K562 (cell line): ENCODE measurements around the gene NUDT6. TPM values are rescaled to one million over a fixed set of nuclear protein-coding genes. Genes with fewer than 3 reads are reported as not detected.

Source experiments
- ATAC-seq: fragments of 200-7000 bp; cut with Tn5 transposase; 3 replicates; pipeline ENCODE4 v1.9.1; 2020; ENCODE audit warnings: moderate library complexity
- BruUV-seq: library from RNA; stranded (reverse); fragments of 400-500 nt; replicated peaks from 2 replicates; lab custom pipeline; 2021; lab: Mats Ljungman, UMichigan
- CTCF ChIA-PET: fragments of 300-600 bp; formaldehyde crosslinking; extraction: SDS; loops from one replicate; lab custom pipeline; 2021; ENCODE audit warnings: low intra/inter-chr PET ratio; lab: Yijun Ruan, JAX
- POLR2A ChIA-PET: fragments of 300-600, 350-650 bp; sonication (Branson Sonifier 250); formaldehyde crosslinking; extraction: SDS; loops from one replicate; lab custom pipeline; 2021; ENCODE audit warnings: antibody characterized with exemption, inconsistent platforms; lab: Yijun Ruan, JAX
- DNase-seq, 4 experiments: peaks; one replicate each; pipeline versions ENCODE4 v3.0.0 to v3.0.0-alpha.2; 2011 to 2018; ENCODE audit warnings: low spot score in 3 of 4, mixed read lengths in 3 of 4; ENCODE audit errors: extremely low read depth in 1 of 4
- FAIRE-seq: peaks from 2 replicates; lab custom pipeline; 2011; peaks lifted over from hg19 to GRCh38; lab: Jason Lieb, UNC
- H2AFZ ChIP-seq: 2 replicates; pipeline ENCODE4 v1.6.0; 2011; ENCODE audit warnings: low read depth, low read length, control low read depth, inconsistent platforms
- H3K27ac ChIP-seq: fragments of 200-600 bp; 3 replicates; pipeline ENCODE4 v1.8.0; 2011; ENCODE audit warnings: low read depth, mild to moderate bottlenecking, control low read depth, inconsistent platforms, low read length, moderate library complexity, mixed read lengths; ENCODE audit errors: extremely low read depth
- H3K27me3 ChIP-seq, 2 experiments: fragments of 300-600 bp in 1 of 2; 2 replicates in 1 of 2; 3 replicates in 1 of 2; pipeline versions ENCODE4 v1.6.0 to v1.8.0; 2011; ENCODE audit warnings: inconsistent platforms in 2 of 2, low read length in 2 of 2, mild to moderate bottlenecking in 1 of 2, mixed read lengths in 1 of 2, moderate library complexity in 1 of 2; ENCODE audit not compliant: control insufficient read depth in 2 of 2, insufficient read depth in 2 of 2
- H3K36me3 ChIP-seq: fragments of 300-600 bp; 3 replicates; pipeline ENCODE4 v1.8.0; 2011; ENCODE audit warnings: mild to moderate bottlenecking, low read length, inconsistent platforms; ENCODE audit not compliant: control insufficient read depth, insufficient read depth
- H3K4me1 ChIP-seq, 2 experiments: fragments of 200-600 bp in 1 of 2; replicated peaks in 1 of 2; 2 replicates in 1 of 2; 3 replicates in 1 of 2; pipeline versions ENCODE4 v1.5.1 to v1.8.0; 2011; ENCODE audit warnings: inconsistent platforms in 2 of 2, low read length in 2 of 2, mild to moderate bottlenecking in 1 of 2, mixed read lengths in 1 of 2, moderate library complexity in 1 of 2; ENCODE audit not compliant: control insufficient read depth in 2 of 2, insufficient read depth in 2 of 2
- H3K4me2 ChIP-seq: 2 replicates; pipeline ENCODE4 v1.6.1; 2011; ENCODE audit warnings: low read length, control low read depth, inconsistent platforms, mixed read lengths; ENCODE audit not compliant: insufficient read depth
- H3K4me3 ChIP-seq: fragments of 200-600 bp; sonication (generic), shearing (Covaris generic); 2 replicates; pipeline ENCODE4 v1.5.1; 2016; ENCODE audit warnings: control low read depth, inconsistent platforms
- H3K79me2 ChIP-seq: fragments of 200-600 bp; 3 replicates; pipeline ENCODE4 v1.8.0; 2011; ENCODE audit warnings: low read length, inconsistent platforms; ENCODE audit not compliant: control insufficient read depth, insufficient read depth
- H3K9ac ChIP-seq, 2 experiments: 2 replicates each; pipeline versions ENCODE4 v1.6.0 to v1.6.1; 2011; ENCODE audit warnings: low read depth in 2 of 2, low read length in 2 of 2, control low read depth in 1 of 2, inconsistent platforms in 1 of 2, mild to moderate bottlenecking in 1 of 2, mixed read lengths in 1 of 2; ENCODE audit not compliant: insufficient read depth in 1 of 2
- H3K9me1 ChIP-seq: one replicate; pipeline ENCODE4 v1.6.0; 2011; ENCODE audit warnings: inconsistent platforms, mild to moderate bottlenecking, low read length, moderate library complexity; ENCODE audit not compliant: control insufficient read depth, insufficient read depth
- H3K9me3 ChIP-seq: replicated peaks from 2 replicates; pipeline ENCODE4 v1.5.1; 2011; ENCODE audit warnings: low read depth, low read length, inconsistent platforms; ENCODE audit not compliant: control insufficient read depth, insufficient read depth
- H4K20me1 ChIP-seq: replicated peaks from 2 replicates; pipeline ENCODE4 v1.6.1; 2011; ENCODE audit warnings: low read length, inconsistent platforms, mixed read lengths; ENCODE audit not compliant: control insufficient read depth, insufficient read depth
- ADNP ChIP-seq: fragments of 200-800 bp; sonication (Bioruptor generic); IDR thresholded peaks from 2 replicates; pipeline ENCODE4 v1.6.1; 2016; ENCODE audit warnings: missing genetic modification characterization, missing compliant biosample characterization
- CHD2 ChIP-seq: IDR thresholded peaks from 2 replicates; pipeline ENCODE4 v1.6.1; 2011; ENCODE audit warnings: low read depth, low read length
- DACH1 ChIP-seq: fragments of 450-650 bp; IDR thresholded peaks from 2 replicates; pipeline ENCODE4 v1.6.1; 2018; ENCODE audit not compliant: partially characterized antibody
- MBD1 ChIP-seq: fragments of 250-450 bp; sonication (Bioruptor Pico); IDR thresholded peaks from 2 replicates; pipeline ENCODE4 v1.8.0; 2022; ENCODE audit warnings: inconsistent platforms
- POU5F1 ChIP-seq: fragments of 150-350 bp; IDR thresholded peaks from 2 replicates; pipeline ENCODE4 v1.6.1; 2014; ENCODE audit warnings: borderline replicate concordance, low read length, low read depth, mild to moderate bottlenecking; ENCODE audit not compliant: partially characterized antibody
- PRMT5 ChIP-seq: sonication (generic); formaldehyde crosslinking; IDR thresholded peaks from 2 replicates; pipeline ENCODE4 v1.5.0; 2020; ENCODE audit warnings: missing genetic modification reagents
- ZNF589 ChIP-seq: fragments of 200-800 bp; sonication (Bioruptor generic); IDR thresholded peaks from 2 replicates; pipeline ENCODE4 v1.6.1; 2016; ENCODE audit warnings: low read depth, missing genetic modification characterization, missing compliant biosample characterization
- WGBS: fragments of 100-300 bp; shearing (Covaris generic); methylation state at CpG from one replicate; pipeline ENCODE4 v1.1.6; 2016; ENCODE audit warnings: low coverage, mixed read lengths; ENCODE audit not compliant: insufficient coverage; ENCODE audit errors: missing lambda C conversion rate; 5-methylcytosine and 5-hydroxymethylcytosine counted together
- in situ Hi-C: fragments of 300-500 bp; cut with MboI; formaldehyde crosslinking; loops from 4 replicates; pipeline ENCODE4 v1.15.0; 2018; ENCODE audit warnings: inconsistent platforms, mixed read lengths
- intact Hi-C: fragments of 100-400 bp; cut with micrococcal nuclease; formaldehyde crosslinking; loops from 2 replicates; pipeline ENCODE4 v1.14.2; 2022
- polyA plus RNA-seq, 8 experiments: library from polyadenylated mRNA; depleted of rRNA in 4 of 8; stranded (reverse) in 5 of 8; unstranded in 3 of 8; fragments of >200 nt; fragmentation: Nextera tagmentation in 2 of 8; fragmentation: Illumina TruSeq in 1 of 8; extraction: Ambion mirVana in 2 of 8; extraction: Trizol in 1 of 8; gene quantifications; 2 replicates each; pipeline versions ENCODE4 v1.2.1 to v1.2.3, GENCODE V29; 2011 to 2014; ENCODE audit warnings: inconsistent platforms in 1 of 8, missing spikeins in 1 of 8
- total RNA-seq, 7 experiments: library from RNA; depleted of rRNA in 6 of 7; stranded (reverse); fragments of >200 nt in 6 of 7; fragmentation: Illumina TruSeq in 2 of 7; extraction: Trizol in 2 of 7; gene quantifications; 2 replicates each; pipeline versions ENCODE4 v1.2.1 to v1.2.3, GENCODE V29; 2011 to 2021; ENCODE audit warnings: low replicate concordance in 1 of 7

NUDT6 gene
- total and polyA plus RNA-seq, 9 of the 15 experiments (the other 6 are each of a cell fraction or from before 2014, with no cell fraction given) = 9.4 to 18.1 (median 13.4) TPM

GRCh38 chr4:122896270-122896669, 26.1 kb downstream of the NUDT6 start:
- Histone ChIP-seq H3K27me3 (no peaks in the 10 kb centered on the region), H3K9ac (no peak overlapping the region), H3K79me2 (no peaks in the 10 kb centered on the region), H4K20me1 (no peaks in the 10 kb centered on the region), H3K4me1 (no peaks in the 10 kb centered on the region), H2AFZ (no peak overlapping the region), H3K27ac (no peak overlapping the region), H3K4me2 (no peak overlapping the region), H3K36me3 (peaks cover 41% of the 10 kb centered on the region; the same call in 2 of the 3 replicates), H3K9me3 (no peaks in the 10 kb centered on the region), H3K9me1 (no peaks in the 10 kb centered on the region), H3K4me3 (no peak overlapping the region)
- CTCF ChIA-PET = no interaction called here
- intact Hi-C loops (no loop called here), in situ Hi-C loops (no loop called here)
- ATAC-seq (no peak), FAIRE-seq (no peak), DNase-seq (no peak)
- no TSS peak for BruUV-seq
- POLR2A ChIA-PET = interaction anchor here (0.9 to 1.0 kb wide), 2 partner anchors 10 to 29 kb away, joined by 3 read pairs; no protein-coding TSS in a partner anchor
- no peak for TF ChIP-seq ADNP (tag)
- no peak for TF ChIP-seq DACH1
- TF ChIP-seq MBD1 (CRISPR knock-in tag) = no peak
- TF ChIP-seq CHD2 = no peak
- TF ChIP-seq PRMT5 = no peak
- no peak for TF ChIP-seq ZNF589
- TF ChIP-seq POU5F1 = no peak
- WGBS = 45% methylated on average over 1 of the region's 1 CpG
